Brain microvascular endothelial cell (primary cell): ENCODE data around the gene P2RY13.

Source experiments
- DNase-seq: peaks from one replicate; pipeline ENCODE4 v3.0.0-alpha.2; 2020
- H3K27ac ChIP-seq: fragments of 250-450 bp; sonication (Bioruptor Pico); 2 replicates; pipeline ENCODE4 v1.5.1; 2020; ENCODE audit warnings: mild to moderate bottlenecking, moderate library complexity
- H3K27me3 ChIP-seq: fragments of 250-450 bp; sonication (Bioruptor Pico); replicated peaks from 2 replicates; pipeline ENCODE4 v1.5.1; 2020; ENCODE audit warnings: mild to moderate bottlenecking
- H3K36me3 ChIP-seq: fragments of 250-450 bp; sonication (Bioruptor Pico); replicated peaks from 2 replicates; pipeline ENCODE4 v1.5.1; 2020; ENCODE audit warnings: mild to moderate bottlenecking
- H3K4me3 ChIP-seq: 2 replicates; pipeline ENCODE4 v1.5.1; 2011; ENCODE audit warnings: low read depth, mild to moderate bottlenecking, control low read depth, low read length, moderate library complexity
- CTCF ChIP-seq: IDR thresholded peaks from 2 replicates; pipeline ENCODE4 v1.5.1; 2011; ENCODE audit warnings: low read depth, mild to moderate bottlenecking, moderate library complexity, low read length, control low read depth, inconsistent platforms; ENCODE audit errors: missing control alignments
- in situ Hi-C: cut with HindIII; loops from 2 replicates; pipeline ENCODE4 v1.10.0; 2017; ENCODE audit warnings: low sequenced_read_pairs, low pct_ligation_motif_present

The P2RY13 gene

GRCh38 chr3:151347432-151347831 lies 18.1 kb upstream of the P2RY13 start:
- TF ChIP-seq CTCF, result no peak
- Histone ChIP-seq H3K36me3 (no peaks in the 10 kb centered on the region), H3K27ac (no peak overlapping the region), H3K27me3 (no peaks in the 10 kb centered on the region), H3K4me3 (no peak overlapping the region)
- DNase-seq, result no peak
- in situ Hi-C loops, result no loop called here

- Histone ChIP-seq H3K27me3 (no peaks in the 10 kb centered on the region), H3K4me3 (no peak overlapping the region), H3K27ac (no peak overlapping the region), H3K36me3 (no peaks in the 10 kb centered on the region)
- no peak for TF ChIP-seq CTCF
- DNase-seq, result no peak
- in situ Hi-C loops, result no loop called here
Observed at GRCh38 chr3:151346292-151346691, 16.9 kb upstream of the P2RY13 start.

GRCh38 chr3:151345859-151346258 lies 16.5 kb upstream of the P2RY13 start:
- Histone ChIP-seq H3K36me3 (no peaks in the 10 kb centered on the region), H3K27ac (no peak overlapping the region), H3K4me3 (no peak overlapping the region), H3K27me3 (no peaks in the 10 kb centered on the region)
- no peak for TF ChIP-seq CTCF
- in situ Hi-C loops, result no loop called here
- peak; percentile 45 for DNase-seq

GRCh38 chr3:151331696-151332095 lies 2.3 kb upstream of the P2RY13 start:
- Histone ChIP-seq H3K36me3 (no peaks in the 10 kb centered on the region), H3K4me3 (no peak overlapping the region), H3K27me3 (no peaks in the 10 kb centered on the region), H3K27ac (no peak overlapping the region)
- DNase-seq, result no peak
- in situ Hi-C loops, result no loop called here
- no peak for TF ChIP-seq CTCF

GRCh38 chr3:151330899-151331298 lies 1.6 kb upstream of the P2RY13 start:
- no peak for DNase-seq
- in situ Hi-C loops, result no loop called here
- Histone ChIP-seq H3K27me3 (no peaks in the 10 kb centered on the region), H3K27ac (no peak overlapping the region), H3K36me3 (no peaks in the 10 kb centered on the region), H3K4me3 (no peak overlapping the region)
- no peak for TF ChIP-seq CTCF

- no peak overlapping the region for H3K4me3 ChIP-seq
- in situ Hi-C loops, result no loop called here
- no peak for TF ChIP-seq CTCF
- no peaks in the 10 kb centered on the region for H3K36me3 ChIP-seq
- no peak overlapping the region for H3K27ac ChIP-seq
- H3K27me3 ChIP-seq, result no peaks in the 10 kb centered on the region
- DNase-seq, result no peak
Observed at GRCh38 chr3:151330379-151330778, 1.0 kb upstream of the P2RY13 start.
